ENCODE data around the gene FIS1. TPM values are rescaled to one million over a fixed set of nuclear protein-coding genes. Genes with fewer than 3 reads are reported as not detected.

Gene FIS1
- polyA plus RNA-seq, 1 of the 3 experiments (the other 2 are of a cell fraction), result 1,313 TPM

GRCh38 chr7:101200862-101201599 lies 43.9 kb downstream of the FIS1 start, which contains the start of gene MOGAT3:
MOGAT3 (minus strand) TSS chr7:101201036; CDS start chr7:101200854, 182 bp downstream.
- no peaks in the 10 kb centered on the region for H3K9me2 ChIP-seq
- H2AFZ ChIP-seq (ENCODE audit: low read depth), result no peak within 1 kb of the TSS
- H3K9ac ChIP-seq, result no peak within 1 kb of the TSS
- CTCF ChIA-PET, result interaction anchor here (0.8 to 2.7 kb wide), 8 partner anchors 9 to 124 kb away, joined by 3 to 12 read pairs (median 5); partner anchors contain the start of genes PLOD3 and ZNHIT1
- TF ChIP-seq PBX3 (IDR thresholded peaks at IDR 0.05), result no peak
- no peak for TF ChIP-seq SIN3A (IDR thresholded peaks at IDR 0.05; ENCODE audit: borderline replicate concordance, low read depth, low read length)
- TF ChIP-seq, protein P1, sequence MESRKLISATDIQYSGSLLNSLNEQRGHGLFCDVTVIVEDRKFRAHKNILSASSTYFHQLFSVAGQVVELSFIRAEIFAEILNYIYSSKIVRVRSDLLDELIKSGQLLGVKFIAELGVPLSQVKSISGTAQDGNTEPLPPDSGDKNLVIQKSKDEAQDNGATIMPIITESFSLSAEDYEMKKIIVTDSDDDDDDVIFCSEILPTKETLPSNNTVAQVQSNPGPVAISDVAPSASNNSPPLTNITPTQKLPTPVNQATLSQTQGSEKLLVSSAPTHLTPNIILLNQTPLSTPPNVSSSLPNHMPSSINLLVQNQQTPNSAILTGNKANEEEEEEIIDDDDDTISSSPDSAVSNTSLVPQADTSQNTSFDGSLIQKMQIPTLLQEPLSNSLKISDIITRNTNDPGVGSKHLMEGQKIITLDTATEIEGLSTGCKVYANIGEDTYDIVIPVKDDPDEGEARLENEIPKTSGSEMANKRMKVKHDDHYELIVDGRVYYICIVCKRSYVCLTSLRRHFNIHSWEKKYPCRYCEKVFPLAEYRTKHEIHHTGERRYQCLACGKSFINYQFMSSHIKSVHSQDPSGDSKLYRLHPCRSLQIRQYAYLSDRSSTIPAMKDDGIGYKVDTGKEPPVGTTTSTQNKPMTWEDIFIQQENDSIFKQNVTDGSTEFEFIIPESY (IDR thresholded peaks at IDR 0.05; ENCODE audit: borderline replicate concordance, low read depth), result no peak
- no peak for TF ChIP-seq CTCF (IDR thresholded peaks at IDR 0.05)
- no peak for TF ChIP-seq FOXJ3 (CRISPR knock-in tag; IDR thresholded peaks at IDR 0.05)
- TF ChIP-seq CHD2 (IDR thresholded peaks at IDR 0.05; ENCODE audit: low read length, partially characterized antibody), result no peak
- no peak for TF ChIP-seq NRF1 (IDR thresholded peaks at IDR 0.05; ENCODE audit: low read depth, low read length)
- no peak for TF ChIP-seq RAD21 (IDR thresholded peaks at IDR 0.05; ENCODE audit: low read length)
- TF ChIP-seq MAX (IDR thresholded peaks at IDR 0.05; ENCODE audit: low read depth), result no peak
- TF ChIP-seq RCOR1 (IDR thresholded peaks at IDR 0.05; ENCODE audit: low read length), result no peak
- TF ChIP-seq SMC3 (IDR thresholded peaks at IDR 0.05; ENCODE audit: low read depth, low read length), result no peak
- TF ChIP-seq, protein P2, sequence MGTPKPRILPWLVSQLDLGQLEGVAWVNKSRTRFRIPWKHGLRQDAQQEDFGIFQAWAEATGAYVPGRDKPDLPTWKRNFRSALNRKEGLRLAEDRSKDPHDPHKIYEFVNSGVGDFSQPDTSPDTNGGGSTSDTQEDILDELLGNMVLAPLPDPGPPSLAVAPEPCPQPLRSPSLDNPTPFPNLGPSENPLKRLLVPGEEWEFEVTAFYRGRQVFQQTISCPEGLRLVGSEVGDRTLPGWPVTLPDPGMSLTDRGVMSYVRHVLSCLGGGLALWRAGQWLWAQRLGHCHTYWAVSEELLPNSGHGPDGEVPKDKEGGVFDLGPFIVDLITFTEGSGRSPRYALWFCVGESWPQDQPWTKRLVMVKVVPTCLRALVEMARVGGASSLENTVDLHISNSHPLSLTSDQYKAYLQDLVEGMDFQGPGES (IDR thresholded peaks at IDR 0.05; ENCODE audit: low read depth, low read length), result no peak
- POLR2A ChIA-PET, result no interaction called here
- no peak within 1 kb of the TSS for H3K27ac ChIP-seq (ENCODE audit: low read depth in 2 of 2, low read length in 1 of 2)
- H3K27me3 ChIP-seq (ENCODE audit: insufficient read depth), result no peaks in the 10 kb centered on the region; the same call in 1 of the 2 replicates
- no peaks in the 10 kb centered on the region for H4K20me1 ChIP-seq (ENCODE audit: insufficient read depth)
- 78% methylated on average over 21 of the region's 21 CpGs for WGBS (ENCODE audit: low lambda C conversion rate)
- no peak within 1 kb of the TSS for H3K4me3 ChIP-seq (ENCODE audit: low read depth in 2 of 2, low read length in 1 of 2)
- peaks cover 0 to 2% of the 10 kb centered on the region in 2 experiments for H3K36me3 ChIP-seq (replicated peaks in 1 of 2; ENCODE audit: control insufficient read depth in 1 of 2, insufficient read depth in 2 of 2, low read length in 1 of 2)
- no peaks in the 10 kb centered on the region for H3K9me3 ChIP-seq
- no peaks in the 10 kb centered on the region for H3K4me1 ChIP-seq (ENCODE audit: control insufficient read depth in 1 of 2, insufficient read depth in 2 of 2, low read depth in 1 of 2, low read length in 1 of 2)
- H3K79me2 ChIP-seq (ENCODE audit: insufficient read depth), result no peaks in the 10 kb centered on the region
- no peaks in the 10 kb centered on the region for H3F3A ChIP-seq (replicated peaks; ENCODE audit: insufficient read depth)
- no peak within 1 kb of the TSS for H3K4me2 ChIP-seq
- DNase-seq, result no peak

Measured in SK-N-SH (cell line).